RWPE1 (cell line): ENCODE results near the gene ATF6B.
A peak's percentile ranks its signal among the peaks of the same experiment; 100 is the strongest.

Experiments used
- CTCF ChIA-PET: fragments of 350-600 bp; sonication (Branson Sonifier 250); formaldehyde crosslinking; extraction: SDS; loops from one replicate; lab custom pipeline; 2021; lab: Yijun Ruan, JAX
- POLR2A ChIA-PET: fragments of 400-600 bp; formaldehyde crosslinking; extraction: SDS; loops from one replicate; lab custom pipeline; 2020; ENCODE audit warnings: antibody characterized with exemption; ENCODE audit not compliant: low non-redundant PET; lab: Yijun Ruan, JAX
- DNase-seq: peaks from one replicate; pipeline ENCODE4 v3.0.0; 2012; ENCODE audit warnings: low spot score
- H3K27ac ChIP-seq: fragments of 450-650 bp; 2 replicates; pipeline ENCODE4 v1.5.1; 2017
- CTCF ChIP-seq: fragments of 450-650 bp; conservative IDR thresholded peaks from 2 replicates; pipeline ENCODE4 v1.5.1; 2017; ENCODE audit warnings: low read depth, mild to moderate bottlenecking

Gene ATF6B

GRCh38 chr6:32132110-32132509 lies 4.1 kb upstream of the ATF6B start:
- ChIA-PET CTCF (interaction anchor here (0.7 kb wide), 1 partner anchor 19 kb away, joined by 4 read pairs; no protein-coding TSS in a partner anchor), POLR2A (no interaction called here)
- no peak for DNase-seq
- no peak overlapping the region for H3K27ac ChIP-seq
- no peak for TF ChIP-seq CTCF

- ChIA-PET CTCF (interaction anchor here (0.6 to 0.9 kb wide), 3 partner anchors 9 to 20 kb away, joined by 3 to 4 read pairs (median 3); no protein-coding TSS in a partner anchor), POLR2A (no interaction called here)
- no peak for DNase-seq
- peak overlapping the region; percentile 89; the same call in 1 of the 2 replicates for H3K27ac ChIP-seq
- TF ChIP-seq CTCF = no peak
Observed at GRCh38 chr6:32131439-32131948, 3.4 kb upstream of the ATF6B start.

GRCh38 chr6:32129297-32130088 lies 1.4 kb upstream of the ATF6B start:
- CTCF ChIA-PET = interaction anchor here (0.6 to 1.5 kb wide), 5 partner anchors 11 to 297 kb away, joined by 3 to 7 read pairs (median 4); no protein-coding TSS in a partner anchor

GRCh38 chr6:32128751-32129296 lies 778 bp upstream of the ATF6B start:
- no peak for DNase-seq
- ChIA-PET CTCF (interaction anchor here (0.9 to 1.5 kb wide), 2 partner anchors 10 to 11 kb away, joined by 3 to 6 read pairs; no protein-coding TSS in a partner anchor), POLR2A (interaction anchor here (0.7 to 0.8 kb wide), 2 partner anchors 15 to 67 kb away, joined by 3 read pairs; no protein-coding TSS in a partner anchor)
- TF ChIP-seq CTCF = no peak
- H3K27ac ChIP-seq = peak overlapping the region; percentile 89

More at GRCh38 chr6:32129297-32130088, 1.4 kb upstream of the ATF6B start:
- TF ChIP-seq CTCF = no peak
- DNase-seq = no peak
- POLR2A ChIA-PET = interaction anchor here (0.8 kb wide), 1 partner anchor 66 kb away, joined by 3 read pairs; no protein-coding TSS in a partner anchor
- H3K27ac ChIP-seq = peak overlapping the region; percentile 89

- no peak for DNase-seq
- ChIA-PET CTCF (interaction anchor here (1.2 to 2.1 kb wide), 2 partner anchors 9 to 13 kb away, joined by 4 to 11 read pairs; no protein-coding TSS in a partner anchor), POLR2A (no interaction called here)
- peak overlapping the region; percentile 89 for H3K27ac ChIP-seq
- TF ChIP-seq CTCF = no peak
Observed at GRCh38 chr6:32127409-32127716, 683 bp downstream of the ATF6B start.

- DNase-seq = no peak
- POLR2A ChIA-PET = no interaction called here
- TF ChIP-seq CTCF = no peak
- H3K27ac ChIP-seq = peak overlapping the region; percentile 89
- CTCF ChIA-PET = interaction anchor here (1.2 to 2.1 kb wide), 2 partner anchors 9 to 12 kb away, joined by 4 to 11 read pairs; no protein-coding TSS in a partner anchor
Observed at GRCh38 chr6:32126880-32127279, 1.2 kb downstream of the ATF6B start.
